B cell (primary cell): Measurements from ENCODE around the gene CBX5. TPM values are rescaled to one million over a fixed set of nuclear protein-coding genes. Genes with fewer than 3 reads are reported as not detected.

Source experiments
- ATAC-seq: fragments of 200-7000 bp; cut with Tn5 transposase; one replicate; pipeline ENCODE4 v1.10.0; 2021; ENCODE audit warnings: low read depth, mild to moderate bottlenecking, moderate number of reproducible peaks, moderate library complexity
- CTCF ChIA-PET: fragments of 350-600 bp; sonication (Branson Sonifier 250); formaldehyde crosslinking; loops from one replicate; lab custom pipeline; 2021; ENCODE audit warnings: antibody characterized with exemption, inconsistent platforms; lab: Charles Lee
- POLR2A ChIA-PET: fragments of 350-600 bp; sonication (Branson Sonifier 250); formaldehyde crosslinking; loops from one replicate; lab custom pipeline; 2021; ENCODE audit warnings: antibody characterized with exemption; lab: Charles Lee
- DNase-seq: peaks from one replicate; pipeline ENCODE4 v3.0.0; 2013
- H2AFZ ChIP-seq: 2 replicates; pipeline ENCODE4 v1.6.1; 2012; ENCODE audit warnings: mild to moderate bottlenecking, low read depth, low read length; ENCODE audit not compliant: insufficient read depth, poor library complexity, severe bottlenecking
- H3K27ac ChIP-seq, 2 donors: 1 replicate in 1 of 2; 2 replicates in 1 of 2; pipeline ENCODE4 v1.5.1; 2012 to 2013; ENCODE audit warnings: low read length in 2 of 2, mild to moderate bottlenecking in 2 of 2, moderate library complexity in 1 of 2
- H3K27me3 ChIP-seq, 4 experiments: fragments of 200-600 bp in 1 of 4; sonication (generic) in 1 of 4; replicated peaks in 1 of 4; 1 replicate in 2 of 4; 2 replicates in 2 of 4; pipeline versions ENCODE4 v1.6.1 to v1.7.0; 2013 to 2016; ENCODE audit warnings: low read length in 3 of 4, mild to moderate bottlenecking in 2 of 4, mixed read lengths in 1 of 4, moderate library complexity in 1 of 4; ENCODE audit not compliant: insufficient read depth in 4 of 4, control insufficient read depth in 3 of 4; ENCODE audit errors: control extremely low read depth in 1 of 4
- H3K36me3 ChIP-seq, 2 experiments: replicated peaks in 1 of 2; 1 replicate in 1 of 2; 2 replicates in 1 of 2; pipeline versions ENCODE4 v1.6.1 to v1.7.1; 2013; ENCODE audit warnings: low read length in 1 of 2; ENCODE audit not compliant: insufficient read depth in 2 of 2, control insufficient read depth in 1 of 2; ENCODE audit errors: control extremely low read depth in 1 of 2, extremely low read depth in 1 of 2
- H3K4me1 ChIP-seq, 2 donors: fragments of 200-600 bp in 1 of 2; sonication (generic) in 1 of 2; 1 replicate in 1 of 2; 2 replicates in 1 of 2; pipeline versions ENCODE4 v1.5.1 to v1.6.1; 2013 to 2017; ENCODE audit warnings: low read length in 2 of 2; ENCODE audit not compliant: control insufficient read depth in 2 of 2, insufficient read depth in 2 of 2
- H3K4me2 ChIP-seq: replicated peaks from 2 replicates; pipeline ENCODE3; 2012; ENCODE audit warnings: mild to moderate bottlenecking, low read depth, low read length; ENCODE audit not compliant: poor library complexity, severe bottlenecking
- H3K4me3 ChIP-seq, 5 experiments: fragments of 200-600 bp in 1 of 5; sonication (generic) in 1 of 5; 1 replicate in 3 of 5; 2 replicates in 2 of 5; pipeline versions ENCODE4 v1.5.1 to v1.7.0; 2011 to 2016; ENCODE audit warnings: low read length in 4 of 5, mild to moderate bottlenecking in 4 of 5, low read depth in 2 of 5, control low read depth in 1 of 5, moderate library complexity in 1 of 5; ENCODE audit not compliant: insufficient read depth in 1 of 5; ENCODE audit errors: control extremely low read depth in 1 of 5, extremely low read depth in 1 of 5
- H3K79me2 ChIP-seq: fragments of 200-600 bp; sonication (generic); one replicate; pipeline ENCODE4 v1.6.0; 2016; ENCODE audit warnings: low read length; ENCODE audit not compliant: control insufficient read depth, insufficient read depth
- H3K9ac ChIP-seq: fragments of 200-600 bp; sonication (generic); 2 replicates; pipeline ENCODE4 v1.6.1; 2017; ENCODE audit warnings: mild to moderate bottlenecking, low read length, moderate library complexity
- H3K9me3 ChIP-seq, 3 donors: one replicate each; pipeline versions ENCODE4 v1.6.1 to v1.7.1; 2013; ENCODE audit warnings: low read length in 2 of 3; ENCODE audit not compliant: control insufficient read depth in 2 of 3, insufficient read depth in 1 of 3; ENCODE audit errors: control extremely low read depth in 1 of 3
- H4K20me1 ChIP-seq: 2 replicates; pipeline ENCODE4 v1.6.0; 2012; ENCODE audit warnings: mild to moderate bottlenecking, low read length; ENCODE audit not compliant: insufficient read depth, control insufficient read depth, poor library complexity, severe bottlenecking
- H3K27ac Mint-ChIP-seq: one replicate; pipeline ENCODE4 v1.8.0; 2021; ENCODE audit warnings: mixed read lengths
- H3K27me3 Mint-ChIP-seq: one replicate; pipeline ENCODE4 v1.8.0; 2021; ENCODE audit warnings: mixed read lengths
- H3K4me1 Mint-ChIP-seq: one replicate; pipeline ENCODE4 v1.8.0; 2021; ENCODE audit warnings: mixed read lengths
- H3K4me3 Mint-ChIP-seq: one replicate; pipeline ENCODE4 v1.8.0; 2021; ENCODE audit warnings: mixed read lengths
- H3K9me3 Mint-ChIP-seq: one replicate; pipeline ENCODE4 v1.8.0; 2022; ENCODE audit warnings: mixed read lengths; ENCODE audit not compliant: insufficient read depth
- CTCF ChIP-seq: fragments of 200-600 bp; IDR thresholded peaks from one replicate; pipeline ENCODE4 v1.8.0; 2022; ENCODE audit warnings: antibody characterized with exemption, mild to moderate bottlenecking
- EZH2 ChIP-seq: IDR thresholded peaks from 2 replicates; pipeline ENCODE4 v1.6.1; 2012; ENCODE audit warnings: borderline replicate concordance, low read depth, mild to moderate bottlenecking, moderate library complexity, low read length; ENCODE audit not compliant: insufficient read depth, poor library complexity, severe bottlenecking
- WGBS: methylation state at CpG from one replicate; pipeline ENCODE4 v1.1.5; 2013; ENCODE audit warnings: missing lambda C conversion rate; ENCODE audit not compliant: insufficient coverage; 5-methylcytosine and 5-hydroxymethylcytosine counted together
- intact Hi-C: fragments of 100-400 bp; cut with micrococcal nuclease; formaldehyde crosslinking; loops from one replicate; pipeline ENCODE4 v1.10.0; 2022
- polyA plus RNA-seq: library from polyadenylated mRNA; depleted of rRNA; stranded (reverse); fragments of >200 nt; gene quantifications from 2 replicates; pipeline ENCODE4 v1.2.3, GENCODE V29; 2012
- total RNA-seq, 2 donors: library from RNA; stranded (reverse); fragments of 120-200 nt in 1 of 2; gene quantifications; 1 replicate in 1 of 2; 2 replicates in 1 of 2; pipeline versions ENCODE4 v1.2.3 to v1.2.4, GENCODE V29; 2013 to 2022

The CBX5 gene
- total and polyA plus RNA-seq, 2 donors (not counting 1 experiment from before 2014, with no cell fraction given), result 10.5 to 66.2 TPM

GRCh38 chr12:54262403-54262925, 17.5 kb downstream of the CBX5 start:
- Mint-ChIP-seq H3K4me3 (no peak overlapping the region), H3K9me3 (no peaks in the 10 kb centered on the region), H3K4me1 (peaks cover 26% of the 10 kb centered on the region), H3K27me3 (no peaks in the 10 kb centered on the region), H3K27ac (no peak overlapping the region)
- no peak for TF ChIP-seq CTCF
- no peak for TF ChIP-seq EZH2
- no peaks in the 10 kb centered on the region for H4K20me1 ChIP-seq
- H3K4me1 ChIP-seq, result peaks cover 17 to 23% of the 10 kb centered on the region in 2 donors
- H3K79me2 ChIP-seq, result peaks cover 88% of the 10 kb centered on the region
- ChIA-PET POLR2A (no interaction called here), CTCF (interaction anchor here (0.7 to 6.6 kb wide), 4 partner anchors 10 to 177 kb away, joined by 3 to 46 read pairs (median 5); no protein-coding TSS in a partner anchor)
- no peak overlapping the region for H3K4me3 ChIP-seq
- no peak overlapping the region for H3K9ac ChIP-seq
- H3K9me3 ChIP-seq, result no peaks in the 10 kb centered on the region
- ATAC-seq (no peak), DNase-seq (no peak)
- no peaks in the 10 kb centered on the region for H3K27me3 ChIP-seq
- WGBS, result 48% methylated on average over 3 of the region's 4 CpGs
- H3K27ac ChIP-seq, result no peak overlapping the region
- H3K36me3 ChIP-seq, result no peaks in the 10 kb centered on the region
- intact Hi-C loops, result no loop called here
- H3K4me2 ChIP-seq, result no peak overlapping the region
- no peak overlapping the region for H2AFZ ChIP-seq

GRCh38 chr12:54261815-54262402, 18.0 kb downstream of the CBX5 start:
- no peaks in the 10 kb centered on the region for H3K9me3 Mint-ChIP-seq
- no peak for TF ChIP-seq CTCF
- no peak for TF ChIP-seq EZH2
- H3K27ac Mint-ChIP-seq, result no peak overlapping the region
- no peak overlapping the region for H3K27ac ChIP-seq
- peaks cover 17 to 23% of the 10 kb centered on the region in 2 donors for H3K4me1 ChIP-seq
- H2AFZ ChIP-seq, result no peak overlapping the region
- peaks cover 83% of the 10 kb centered on the region for H3K79me2 ChIP-seq
- ChIA-PET POLR2A (no interaction called here), CTCF (interaction anchor here (0.7 to 6.6 kb wide), 2 partner anchors 9 to 33 kb away, joined by 3 to 46 read pairs; no protein-coding TSS in a partner anchor)
- peak overlapping the region; percentile 21 for H3K4me3 Mint-ChIP-seq
- WGBS, result no CpG with 5 or more reads among the region's 5 CpGs
- H3K4me3 ChIP-seq, result no peak overlapping the region
- H3K27me3 Mint-ChIP-seq, result no peaks in the 10 kb centered on the region
- ATAC-seq (no peak), DNase-seq (no peak)
- H3K9ac ChIP-seq, result no peak overlapping the region
- peaks cover 26% of the 10 kb centered on the region for H3K4me1 Mint-ChIP-seq
- H3K36me3 ChIP-seq, result peaks cover 0 to 3% of the 10 kb centered on the region in 2 experiments
- H3K4me2 ChIP-seq, result no peak overlapping the region
- intact Hi-C loops, result no loop called here
- H3K9me3 ChIP-seq, result no peaks in the 10 kb centered on the region
- no peaks in the 10 kb centered on the region for H3K27me3 ChIP-seq
- no peaks in the 10 kb centered on the region for H4K20me1 ChIP-seq
